Measurements from ENCODE around the gene UBQLN1.

Gene UBQLN1

GRCh38 chr9:83691492-83691891 is 16.3 kb downstream of the UBQLN1 start:
- in situ Hi-C loops (cut with MboI; ENCODE audit: low sequenced_read_pairs), result no loop called here

GRCh38 chr9:83688921-83689320 is 18.8 kb downstream of the UBQLN1 start:
- in situ Hi-C loops (cut with MboI; ENCODE audit: low sequenced_read_pairs), result no loop called here

- in situ Hi-C loops (cut with MboI; ENCODE audit: low sequenced_read_pairs), result no loop called here
Observed at GRCh38 chr9:83681490-83681889, 26.3 kb downstream of the UBQLN1 start.

GRCh38 chr9:83680233-83680632 is 27.5 kb downstream of the UBQLN1 start:
- in situ Hi-C loops (cut with MboI; ENCODE audit: low sequenced_read_pairs), result no loop called here

- in situ Hi-C loops (cut with MboI; ENCODE audit: low sequenced_read_pairs), result no loop called here
Observed at GRCh38 chr9:83677596-83677995, 30.2 kb downstream of the UBQLN1 start.

- in situ Hi-C loops (cut with MboI; ENCODE audit: low sequenced_read_pairs), result no loop called here
Observed at GRCh38 chr9:83675466-83675865, 32.3 kb downstream of the UBQLN1 start.

GRCh38 chr9:83671451-83671850 is 36.3 kb downstream of the UBQLN1 start:
- in situ Hi-C loops (cut with MboI; ENCODE audit: low sequenced_read_pairs), result no loop called here

GRCh38 chr9:83670381-83670780 is 37.4 kb downstream of the UBQLN1 start:
- in situ Hi-C loops (cut with MboI; ENCODE audit: low sequenced_read_pairs), result no loop called here

- in situ Hi-C loops (cut with MboI; ENCODE audit: low sequenced_read_pairs), result no loop called here
Observed at GRCh38 chr9:83669067-83669466, 38.7 kb downstream of the UBQLN1 start.

- in situ Hi-C loops (cut with MboI; ENCODE audit: low sequenced_read_pairs), result no loop called here
Observed at GRCh38 chr9:83665580-83666200, 42.1 kb downstream of the UBQLN1 start.

GRCh38 chr9:83662933-83663332 is 44.8 kb downstream of the UBQLN1 start:
- in situ Hi-C loops (cut with MboI; ENCODE audit: low sequenced_read_pairs), result no loop called here

- in situ Hi-C loops (cut with MboI; ENCODE audit: low sequenced_read_pairs), result no loop called here
Observed at GRCh38 chr9:83656952-83657351, 50.8 kb downstream of the UBQLN1 start.

- in situ Hi-C loops (cut with MboI; ENCODE audit: low sequenced_read_pairs), result no loop called here
Observed at GRCh38 chr9:83656032-83656680, 51.6 kb downstream of the UBQLN1 start.

GRCh38 chr9:83655433-83655832 is 52.3 kb downstream of the UBQLN1 start:
- in situ Hi-C loops (cut with MboI; ENCODE audit: low sequenced_read_pairs), result no loop called here

- in situ Hi-C loops (cut with MboI; ENCODE audit: low sequenced_read_pairs), result no loop called here
Observed at GRCh38 chr9:83652433-83652832, 55.3 kb downstream of the UBQLN1 start.

- in situ Hi-C loops (cut with MboI; ENCODE audit: low sequenced_read_pairs), result no loop called here
Observed at GRCh38 chr9:83651558-83651957, 56.2 kb downstream of the UBQLN1 start.

- in situ Hi-C loops (cut with MboI; ENCODE audit: low sequenced_read_pairs), result no loop called here
Observed at GRCh38 chr9:83649515-83649914, 58.2 kb downstream of the UBQLN1 start.

GRCh38 chr9:83649080-83649479 is 58.7 kb downstream of the UBQLN1 start:
- in situ Hi-C loops (cut with MboI; ENCODE audit: low sequenced_read_pairs), result no loop called here

- in situ Hi-C loops (cut with MboI; ENCODE audit: low sequenced_read_pairs), result no loop called here
Observed at GRCh38 chr9:83646500-83647239, 61.1 kb downstream of the UBQLN1 start.

GRCh38 chr9:83642793-83643192 is 65.0 kb downstream of the UBQLN1 start:
- in situ Hi-C loops (cut with MboI; ENCODE audit: low sequenced_read_pairs), result no loop called here

GRCh38 chr9:83639266-83639665 is 68.5 kb downstream of the UBQLN1 start:
- in situ Hi-C loops (cut with MboI; ENCODE audit: low sequenced_read_pairs), result no loop called here

- in situ Hi-C loops (cut with MboI; ENCODE audit: low sequenced_read_pairs), result no loop called here
Observed at GRCh38 chr9:83637389-83637788, 70.4 kb downstream of the UBQLN1 start.
